SU-DHL-6 (cell line): ENCODE results near the gene GPR132.
A peak's percentile ranks its signal among the peaks of the same experiment; 100 is the strongest.

Source experiments
- H2AFZ ChIP-seq: fragments of 200-600 bp; sonication (generic); 2 replicates; pipeline ENCODE4 v1.6.1; 2014; ENCODE audit warnings: low read depth, mild to moderate bottlenecking, moderate library complexity, mixed read lengths, antibody characterized with exemption, low read length; ENCODE audit not compliant: severe bottlenecking
- H3F3A ChIP-seq: fragments of 200-600 bp; shearing (Covaris generic); 2 replicates; pipeline ENCODE4 v1.6.0; 2016; ENCODE audit warnings: antibody characterized with exemption, mild to moderate bottlenecking; ENCODE audit not compliant: insufficient read depth
- H3K27ac ChIP-seq: fragments of 200-600 bp; sonication (generic); 2 replicates; pipeline ENCODE4 v1.5.1; 2016; ENCODE audit warnings: low read depth, mild to moderate bottlenecking, low read length, moderate library complexity, mixed read lengths
- H3K27me3 ChIP-seq: fragments of 200-600 bp; sonication (generic), shearing (Covaris generic); 2 replicates; pipeline ENCODE4 v1.6.0; 2014; ENCODE audit warnings: mild to moderate bottlenecking, low read length
- H3K36me3 ChIP-seq: fragments of 200-600 bp; sonication (generic); 2 replicates; pipeline ENCODE4 v1.6.1; 2014; ENCODE audit warnings: mild to moderate bottlenecking, low read length, mixed read lengths
- H3K4me2 ChIP-seq: fragments of 300-600, 200-600 bp; shearing (Covaris generic), sonication (generic); 2 replicates; pipeline ENCODE4 v1.6.0; 2014; ENCODE audit warnings: low read length, low read depth, mild to moderate bottlenecking; ENCODE audit not compliant: poor library complexity, severe bottlenecking
- H3K4me3 ChIP-seq: fragments of 200-600 bp; sonication (generic); 2 replicates; pipeline ENCODE4 v1.5.1; 2014; ENCODE audit warnings: antibody characterized with exemption, low read length, mild to moderate bottlenecking, mixed read lengths; ENCODE audit not compliant: insufficient read depth, poor library complexity, severe bottlenecking
- H3K79me2 ChIP-seq: fragments of 200-600 bp; sonication (generic); 2 replicates; pipeline ENCODE4 v1.6.1; 2014; ENCODE audit warnings: mild to moderate bottlenecking, low read length, moderate library complexity; ENCODE audit not compliant: insufficient read depth
- H3K9ac ChIP-seq: fragments of 200-600 bp; sonication (generic); 2 replicates; pipeline ENCODE4 v1.7.0; 2014; ENCODE audit warnings: mild to moderate bottlenecking, low read length
- H3K9me2 ChIP-seq: fragments of 200-600 bp; sonication (generic); replicated peaks from 2 replicates; pipeline ENCODE4 v1.6.1; 2014; ENCODE audit warnings: low read length; ENCODE audit not compliant: insufficient read depth
- H3K9me3 ChIP-seq: fragments of 200-600 bp; sonication (generic); 2 replicates; pipeline ENCODE4 v1.6.1; 2014; ENCODE audit warnings: low read length, mixed read lengths; ENCODE audit not compliant: insufficient read depth
- H4K20me1 ChIP-seq: fragments of 200-600 bp; sonication (generic); 2 replicates; pipeline ENCODE4 v1.6.1; 2014; ENCODE audit warnings: low read depth, mild to moderate bottlenecking, antibody characterized with exemption, low read length, moderate library complexity, mixed read lengths
- EZH2phosphoT487 ChIP-seq: fragments of 200-600 bp; sonication (generic), shearing (Covaris generic); conservative IDR thresholded peaks from 2 replicates; pipeline ENCODE4 v1.6.1; 2018; ENCODE audit warnings: mild to moderate bottlenecking, antibody characterized with exemption, low read length, moderate library complexity, mixed read lengths
- TF ChIP-seq, protein P1 (sequence below): fragments of 200-600 bp; sonication (generic); IDR thresholded peaks from one replicate; pipeline ENCODE4 v1.5.1; 2017; ENCODE audit warnings: antibody characterized with exemption, mild to moderate bottlenecking, low read length, moderate library complexity; ENCODE audit not compliant: insufficient read depth, poor library complexity, severe bottlenecking

GPR132 gene

GRCh38 chr14:105088812-105089745 lies 23.8 kb upstream of the GPR132 start:
- Histone ChIP-seq H4K20me1 (no peaks in the 10 kb centered on the region), H3K9me2 (no peaks in the 10 kb centered on the region), H3K4me3 (no peak overlapping the region), H2AFZ (no peak overlapping the region), H3K4me2 (no peak overlapping the region), H3K9me3 (no peaks in the 10 kb centered on the region), H3K27ac (no peak overlapping the region), H3K27me3 (no peaks in the 10 kb centered on the region), H3K9ac (no peak overlapping the region), H3K36me3 (no peaks in the 10 kb centered on the region), H3K79me2 (no peaks in the 10 kb centered on the region), H3F3A (no peaks in the 10 kb centered on the region)
- TF ChIP-seq, protein P1, sequence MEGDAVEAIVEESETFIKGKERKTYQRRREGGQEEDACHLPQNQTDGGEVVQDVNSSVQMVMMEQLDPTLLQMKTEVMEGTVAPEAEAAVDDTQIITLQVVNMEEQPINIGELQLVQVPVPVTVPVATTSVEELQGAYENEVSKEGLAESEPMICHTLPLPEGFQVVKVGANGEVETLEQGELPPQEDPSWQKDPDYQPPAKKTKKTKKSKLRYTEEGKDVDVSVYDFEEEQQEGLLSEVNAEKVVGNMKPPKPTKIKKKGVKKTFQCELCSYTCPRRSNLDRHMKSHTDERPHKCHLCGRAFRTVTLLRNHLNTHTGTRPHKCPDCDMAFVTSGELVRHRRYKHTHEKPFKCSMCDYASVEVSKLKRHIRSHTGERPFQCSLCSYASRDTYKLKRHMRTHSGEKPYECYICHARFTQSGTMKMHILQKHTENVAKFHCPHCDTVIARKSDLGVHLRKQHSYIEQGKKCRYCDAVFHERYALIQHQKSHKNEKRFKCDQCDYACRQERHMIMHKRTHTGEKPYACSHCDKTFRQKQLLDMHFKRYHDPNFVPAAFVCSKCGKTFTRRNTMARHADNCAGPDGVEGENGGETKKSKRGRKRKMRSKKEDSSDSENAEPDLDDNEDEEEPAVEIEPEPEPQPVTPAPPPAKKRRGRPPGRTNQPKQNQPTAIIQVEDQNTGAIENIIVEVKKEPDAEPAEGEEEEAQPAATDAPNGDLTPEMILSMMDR: no peak
- no peak for TF ChIP-seq EZH2phosphoT487

DNA sequence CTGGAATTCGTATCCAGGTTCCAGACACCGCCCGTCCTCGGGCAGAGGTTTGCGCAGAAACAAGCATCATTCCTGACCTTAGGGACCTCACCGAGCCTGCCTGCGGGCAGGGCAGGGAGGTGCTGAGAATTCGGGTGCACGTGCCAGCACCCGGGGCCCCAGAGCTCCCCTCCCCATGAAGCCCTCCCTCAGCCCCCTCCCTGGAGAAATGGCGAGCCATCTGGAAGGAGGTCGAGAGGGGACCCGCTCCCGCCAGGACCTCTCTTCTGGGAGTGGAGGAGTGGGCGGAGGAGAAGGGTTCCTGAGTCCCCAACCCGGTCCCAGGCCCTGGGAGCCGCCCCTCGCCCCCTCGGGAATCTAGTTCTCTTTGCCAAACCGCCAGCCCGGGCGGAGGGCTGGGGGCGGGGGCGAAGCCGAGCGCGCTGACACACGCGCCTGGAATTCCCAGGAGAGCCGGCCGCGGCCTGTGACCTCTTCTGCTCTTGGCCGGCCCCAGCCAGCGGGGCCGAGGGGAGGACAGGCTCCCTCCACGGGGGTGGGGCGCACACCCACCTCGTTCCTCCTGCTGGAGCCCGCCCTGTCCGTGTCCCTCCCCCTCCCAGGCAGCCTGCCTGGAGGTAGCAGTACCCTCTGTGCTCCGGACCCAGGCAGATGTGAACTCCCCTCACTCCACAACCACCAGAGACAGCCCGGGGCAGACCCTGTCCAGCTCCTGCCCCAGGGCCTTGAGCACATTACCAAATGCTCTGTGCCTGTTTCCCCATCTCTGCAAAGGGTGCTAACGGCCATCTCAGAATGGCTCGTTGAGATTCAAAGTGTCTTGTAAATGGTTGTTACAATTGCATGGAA lies 23.0 kb upstream of the GPR132 start:
- TF ChIP-seq, protein P1: no peak
- TF ChIP-seq EZH2phosphoT487: no peak
- no peaks in the 10 kb centered on the region for H4K20me1 ChIP-seq
- H3K4me3 ChIP-seq: no peak overlapping the region
- no peak overlapping the region for H3K9ac ChIP-seq
- H3K9me3 ChIP-seq: no peaks in the 10 kb centered on the region
- H3K9me2 ChIP-seq: no peaks in the 10 kb centered on the region
- H2AFZ ChIP-seq: no peak overlapping the region
- H3K4me2 ChIP-seq: no peak overlapping the region
- H3K36me3 ChIP-seq: no peaks in the 10 kb centered on the region
- no peak overlapping the region for H3K27ac ChIP-seq
- H3F3A ChIP-seq: no peaks in the 10 kb centered on the region
- no peaks in the 10 kb centered on the region for H3K27me3 ChIP-seq
- no peaks in the 10 kb centered on the region for H3K79me2 ChIP-seq

GRCh38 chr14:105087308-105087962 lies 22.2 kb upstream of the GPR132 start:
- Histone ChIP-seq H3K79me2 (no peaks in the 10 kb centered on the region), H3K36me3 (no peaks in the 10 kb centered on the region), H3K9me2 (no peaks in the 10 kb centered on the region), H4K20me1 (no peaks in the 10 kb centered on the region), H3F3A (no peaks in the 10 kb centered on the region), H2AFZ (no peak overlapping the region), H3K27me3 (no peaks in the 10 kb centered on the region), H3K9ac (no peak overlapping the region), H3K9me3 (no peaks in the 10 kb centered on the region), H3K4me2 (peak overlapping the region; percentile 21), H3K4me3 (no peak overlapping the region), H3K27ac (no peak overlapping the region)
- no peak for TF ChIP-seq EZH2phosphoT487
- TF ChIP-seq, protein P1: no peak
